ENCODE data around the gene ARL2.

Gene ARL2

DNA sequence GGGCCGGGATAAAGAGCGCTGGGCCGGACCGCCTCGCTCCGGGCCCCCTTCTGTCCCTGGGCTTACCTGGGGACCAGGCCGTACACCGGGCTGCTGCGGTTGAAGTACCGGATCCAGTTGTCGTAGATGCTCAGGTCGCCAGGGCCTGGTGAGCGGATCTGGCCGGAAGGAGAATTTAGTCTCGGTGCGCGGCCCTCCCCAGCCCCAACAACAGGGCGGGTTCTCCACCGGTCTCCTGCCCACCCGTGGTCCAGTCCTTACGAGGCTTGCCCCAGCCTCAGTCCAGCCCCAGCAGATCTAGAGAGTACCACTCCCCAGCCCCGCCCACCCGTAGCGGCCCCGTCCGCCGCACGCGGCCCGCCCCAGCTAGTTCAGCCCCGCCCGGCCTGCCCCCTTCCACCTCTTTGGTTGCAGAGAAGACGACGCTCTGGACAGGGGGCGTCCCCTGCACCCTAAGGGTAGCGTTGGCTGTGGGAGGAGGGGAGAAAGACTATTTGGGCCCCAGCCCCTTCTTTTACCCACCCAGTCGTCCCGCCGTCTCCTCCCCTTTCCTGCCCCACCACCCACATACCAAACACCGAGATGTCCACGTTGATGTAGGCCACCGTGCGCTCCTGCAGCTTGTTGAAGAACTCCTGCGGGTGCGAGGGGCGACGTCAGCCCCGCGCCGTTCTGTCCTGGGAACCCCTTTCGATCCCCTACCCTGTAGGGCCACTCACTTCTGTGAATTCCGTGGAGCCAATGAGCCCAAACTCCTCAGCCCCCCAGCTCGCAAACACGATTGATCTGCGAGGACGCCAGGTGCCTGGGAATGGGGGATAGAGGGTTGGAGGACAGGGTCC, 33.8 kb downstream of the ARL2 start:
- peak; percentile 72 to 77 for ATAC-seq

GRCh38 chr11:65051398-65051858, 37.5 kb downstream of the ARL2 start:
- ATAC-seq: no peak

GRCh38 chr11:65053827-65054508, 40.0 kb downstream of the ARL2 start:
- peak in 1 of 2 donors; percentile 44 for ATAC-seq

DNA sequence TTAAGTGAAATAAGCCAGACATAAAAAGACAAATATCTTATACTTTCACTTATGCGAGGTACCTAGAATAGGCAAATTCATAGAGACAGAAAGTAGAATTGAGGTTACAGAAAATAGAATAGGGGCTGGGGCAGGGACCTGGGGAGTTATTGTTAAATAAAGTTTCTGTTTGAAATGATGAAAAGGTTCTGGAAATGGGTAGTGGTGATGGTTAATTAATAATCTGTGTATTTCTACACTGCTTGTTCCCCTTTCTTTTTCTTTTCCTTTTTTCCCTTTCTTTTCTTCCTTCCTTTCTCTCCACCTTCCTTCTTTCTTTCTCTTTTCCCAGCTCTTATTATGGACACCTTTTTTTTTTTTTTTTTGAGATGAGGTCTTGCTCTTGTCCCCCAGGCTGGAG, 41.6 kb downstream of the ARL2 start:
- ATAC-seq: no peak

DNA sequence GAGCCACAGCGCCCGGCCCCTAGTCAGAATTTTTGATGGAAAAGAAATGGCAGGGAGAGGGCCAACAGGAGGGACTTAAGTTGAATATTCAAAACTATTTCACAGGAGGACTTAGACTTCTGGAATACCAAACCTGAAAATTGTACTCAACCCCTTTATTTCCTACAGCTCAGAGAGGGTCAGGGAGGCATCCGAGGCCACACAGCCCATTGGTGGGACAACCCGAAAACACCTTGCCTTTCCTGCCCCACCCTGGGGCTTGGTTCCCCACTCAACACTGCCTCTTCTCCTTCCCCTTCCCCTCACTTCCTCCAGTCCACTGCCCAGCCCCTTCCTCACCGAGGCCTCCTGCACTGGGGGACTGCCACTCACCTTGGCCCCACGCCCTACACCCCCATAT, 43.0 kb downstream of the ARL2 start:
- ATAC-seq: no peak

DNA sequence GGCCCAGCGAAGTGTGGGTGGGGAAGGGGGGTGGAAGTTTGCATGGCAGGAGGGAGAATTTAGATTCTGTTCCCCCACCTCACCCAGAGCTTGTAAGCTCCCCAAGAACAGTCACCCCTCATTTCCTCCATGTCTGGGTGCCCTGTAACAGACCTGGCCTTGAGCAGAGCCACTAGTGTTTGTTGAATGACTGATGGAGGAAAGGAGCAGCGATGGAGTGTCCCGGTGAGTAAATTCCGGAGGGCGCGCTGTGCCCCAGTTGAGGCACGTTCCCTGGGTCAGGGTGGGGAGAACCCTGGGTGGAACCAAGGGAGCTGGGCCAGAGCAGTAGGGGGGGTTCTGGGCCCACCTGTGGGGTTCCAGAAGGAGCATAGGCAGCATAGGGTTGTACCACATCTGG, 43.6 kb downstream of the ARL2 start:
- ATAC-seq: no peak

DNA sequence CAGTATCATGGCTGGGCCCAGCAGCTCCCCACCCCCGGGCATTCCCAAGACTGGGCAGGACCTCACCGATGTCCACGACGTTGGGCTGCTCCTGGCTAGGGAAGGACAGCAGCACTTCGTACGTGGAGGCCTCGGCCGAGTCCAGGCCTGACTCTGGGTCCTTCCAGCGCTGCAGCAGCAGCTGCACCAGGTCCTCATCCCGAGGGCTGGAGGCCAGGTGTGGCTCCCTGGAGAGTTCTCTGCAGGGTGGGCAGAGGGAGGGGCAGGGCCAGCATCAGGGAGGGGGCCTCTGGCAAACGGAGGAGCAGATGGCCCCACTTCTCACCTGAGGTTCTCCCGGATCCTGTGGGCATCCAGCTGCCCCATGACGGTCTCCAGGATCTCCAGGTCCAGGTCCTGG, 44.1 kb downstream of the ARL2 start:
- no peak for ATAC-seq

DNA sequence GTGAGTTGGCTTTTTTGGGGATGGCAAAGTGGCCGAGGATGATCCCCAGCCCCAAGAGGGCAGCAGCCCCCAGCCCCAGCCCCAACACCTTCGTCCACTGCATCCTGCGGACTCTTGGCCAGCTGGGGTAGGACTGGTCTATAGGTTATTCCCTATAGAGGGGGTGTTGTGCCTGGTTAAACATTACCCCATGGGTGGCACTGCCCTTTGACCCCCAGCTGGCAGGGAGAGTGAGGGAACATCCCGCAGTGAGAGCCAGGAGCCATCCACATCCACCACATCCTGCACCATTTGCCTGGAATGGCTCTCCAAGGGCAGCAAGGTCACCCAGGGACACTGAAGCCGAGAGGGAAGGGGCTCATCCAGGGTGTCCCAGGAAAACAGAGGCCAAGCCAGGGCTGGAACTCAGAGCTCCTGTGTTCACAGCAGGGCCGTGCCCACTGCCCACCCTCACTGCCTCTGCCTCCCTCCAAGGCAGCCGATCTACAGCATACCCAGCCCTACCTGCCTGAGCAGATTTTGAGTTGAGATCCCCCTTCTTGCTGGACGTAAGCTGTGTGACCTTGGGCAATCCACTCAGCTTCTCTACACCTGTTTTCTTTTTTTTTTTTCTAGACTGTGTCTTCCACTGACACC, 44.6 kb downstream of the ARL2 start, which contains the start of gene NAALADL1:
TSS of gene NAALADL1 (minus strand) at position 135 of the 636 bp plus-strand sequence. CDS start at position 103, 32 bp downstream.
- ATAC-seq: no peak

GRCh38 chr11:65059523-65059922, 45.6 kb downstream of the ARL2 start:
- no peak for ATAC-seq

- ATAC-seq: no peak
Measured at GRCh38 chr11:65059959-65060824, 46.2 kb downstream of the ARL2 start.

GRCh38 chr11:65060913-65061408, 47.0 kb downstream of the ARL2 start:
- ATAC-seq: no peak

DNA sequence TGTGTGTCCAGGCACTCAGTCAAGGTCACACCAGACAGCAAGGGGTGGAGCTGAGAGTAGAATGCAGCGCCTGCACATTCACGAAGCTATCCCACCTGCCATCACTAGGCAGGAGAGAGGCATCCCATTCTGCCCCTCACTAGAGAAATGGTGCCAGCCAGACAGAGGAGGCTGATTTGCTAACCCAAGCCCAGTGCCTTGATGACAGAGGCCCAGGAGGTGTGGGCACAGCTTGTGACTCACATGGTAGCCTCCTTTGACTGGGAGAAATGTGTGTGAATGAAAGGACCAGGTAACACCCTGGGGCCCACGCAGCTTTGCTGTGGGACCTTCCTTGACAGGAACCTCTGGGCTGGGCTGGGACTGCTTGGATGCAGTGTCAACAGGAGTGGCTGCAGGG, 49.6 kb downstream of the ARL2 start:
- no peak for ATAC-seq

- no peak for ATAC-seq
Measured at GRCh38 chr11:65064847-65065240, 50.9 kb downstream of the ARL2 start.

DNA sequence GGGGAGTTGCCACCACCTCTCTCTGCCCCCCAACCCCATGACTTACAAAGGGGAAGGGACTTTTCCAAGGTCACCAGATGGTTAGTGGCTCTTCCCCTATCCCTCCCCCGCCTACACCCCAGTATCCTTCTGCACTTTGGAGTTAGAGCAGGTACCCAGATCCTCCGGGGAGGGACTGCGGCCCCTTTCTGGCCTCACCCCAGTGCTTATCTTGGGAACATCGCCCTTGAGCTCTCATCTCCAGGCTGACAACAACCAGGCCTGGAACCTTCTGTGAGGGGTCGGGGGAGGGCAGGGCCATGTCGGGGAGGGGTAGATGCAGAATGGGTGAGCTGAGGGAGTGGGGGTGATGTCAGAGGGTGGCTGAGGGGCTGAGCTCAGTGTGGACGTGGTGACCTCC, 51.9 kb downstream of the ARL2 start:
- no peak for ATAC-seq

- ATAC-seq: no peak
Measured at GRCh38 chr11:65066315-65066714, 52.4 kb downstream of the ARL2 start.

- ATAC-seq: no peak
Measured at GRCh38 chr11:65066805-65067291, 52.9 kb downstream of the ARL2 start.

GRCh38 chr11:65067446-65067845, 53.5 kb downstream of the ARL2 start:
- ATAC-seq: no peak

- no peak for ATAC-seq
Measured at GRCh38 chr11:65069217-65069616, 55.3 kb downstream of the ARL2 start.

All from activated CD4-positive, CD25-positive, alpha-beta regulatory T cell treated with anti-CD3 and anti-CD28 coated beads, Interleukin-2, amount 50 U/mL, for 24 hours (primary cell).